ENCODE data around the gene PCSK5. TPM values are rescaled to one million over a fixed set of nuclear protein-coding genes. Genes with fewer than 3 reads are reported as not detected.
"Not testable (repeated sequence)": the region's sequence is repeated elsewhere in the genome, so short reads cannot be mapped to it uniquely, and the experiment has no call there.

The PCSK5 gene
- total RNA-seq, 1 experiment from 2014 or later: 13.3 TPM

DNA sequence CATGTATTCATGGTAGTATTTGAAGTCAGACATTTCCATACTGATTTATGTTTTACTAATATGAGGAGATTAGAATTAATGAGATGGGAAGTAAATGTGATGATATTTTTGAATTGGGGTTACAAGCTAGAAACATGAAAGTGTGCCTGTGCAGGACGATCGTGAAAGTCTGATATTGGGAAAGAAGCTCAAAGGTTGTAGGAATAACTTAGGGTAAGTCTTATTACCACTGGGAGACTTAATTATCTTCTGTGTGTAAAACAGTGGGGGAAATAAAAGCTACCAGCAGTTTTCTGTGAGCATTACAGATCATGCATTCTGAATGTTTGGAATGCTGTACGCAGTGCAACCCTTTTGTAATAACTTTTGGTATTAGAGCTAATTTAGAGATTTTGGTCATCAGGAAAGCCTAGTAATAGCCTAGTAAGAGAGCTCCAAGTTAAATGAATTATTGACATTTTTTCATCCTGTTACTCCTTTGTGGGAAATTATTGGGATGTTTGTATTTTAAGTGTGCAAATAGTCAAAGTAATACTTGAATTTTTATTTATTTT is 153.9 kb downstream of the PCSK5 start:
- DNase-seq (ENCODE audit: extremely low read depth, low read depth): no peak

DNA sequence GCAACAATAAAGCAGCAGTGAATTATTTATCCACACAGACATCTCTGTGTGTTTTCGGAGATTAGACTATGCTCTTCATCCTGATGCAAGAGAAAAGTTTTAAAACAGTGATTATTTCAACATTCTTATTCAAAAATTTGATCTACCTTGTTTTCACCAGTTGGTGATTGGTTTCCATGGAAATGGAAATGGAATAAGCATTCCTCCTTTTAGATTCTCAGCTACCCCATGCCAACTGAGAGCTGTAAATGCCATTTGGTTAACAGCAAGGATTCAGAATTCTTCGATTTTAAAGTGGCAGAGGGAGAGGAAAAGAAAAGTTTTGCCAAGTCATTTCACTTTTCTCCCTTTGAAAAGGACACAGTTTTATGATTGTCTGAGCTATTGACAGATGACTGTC is 154.7 kb downstream of the PCSK5 start:
- no peak for DNase-seq (ENCODE audit: extremely low read depth, low read depth)

DNA sequence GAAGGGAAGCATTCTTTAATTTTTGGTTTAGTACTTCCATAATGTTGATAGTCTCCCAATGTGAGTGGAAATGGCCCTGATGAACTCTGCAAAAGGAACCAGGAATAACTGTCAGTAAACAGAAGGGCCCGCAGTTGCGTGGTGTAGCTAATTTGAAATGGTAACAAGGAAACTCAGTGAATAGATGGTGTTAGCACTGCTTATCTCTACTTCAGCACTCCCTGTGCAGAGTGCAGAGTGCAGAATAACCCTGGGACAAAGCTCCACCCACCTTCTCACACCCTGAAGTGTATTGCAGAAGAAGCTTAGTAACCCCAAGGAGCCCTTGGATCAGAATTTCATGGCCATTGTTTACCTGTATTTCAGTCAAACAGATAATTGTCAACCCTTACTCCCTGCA is 158.9 kb downstream of the PCSK5 start:
- no peak for DNase-seq (ENCODE audit: extremely low read depth, low read depth)

DNA sequence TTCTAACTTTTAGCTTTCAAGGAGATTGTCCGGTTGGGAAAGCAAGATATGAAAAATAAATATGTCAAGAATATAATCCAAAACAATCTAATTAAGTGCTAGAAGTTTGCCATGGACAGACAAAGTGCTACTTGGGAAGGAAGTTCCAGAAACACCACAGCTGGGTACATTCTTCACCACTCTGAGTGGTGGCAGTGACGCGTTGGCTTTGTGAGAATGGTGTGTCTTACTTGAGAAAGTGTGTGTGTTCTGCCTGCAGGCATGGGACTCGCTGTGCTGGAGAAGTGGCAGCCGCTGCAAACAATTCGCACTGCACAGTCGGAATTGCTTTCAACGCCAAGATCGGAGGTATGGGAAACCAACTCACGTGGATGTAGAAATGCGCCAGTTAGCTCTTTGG is 177.2 kb downstream of the PCSK5 start:
- no peak for DNase-seq (ENCODE audit: extremely low read depth, low read depth)

DNA sequence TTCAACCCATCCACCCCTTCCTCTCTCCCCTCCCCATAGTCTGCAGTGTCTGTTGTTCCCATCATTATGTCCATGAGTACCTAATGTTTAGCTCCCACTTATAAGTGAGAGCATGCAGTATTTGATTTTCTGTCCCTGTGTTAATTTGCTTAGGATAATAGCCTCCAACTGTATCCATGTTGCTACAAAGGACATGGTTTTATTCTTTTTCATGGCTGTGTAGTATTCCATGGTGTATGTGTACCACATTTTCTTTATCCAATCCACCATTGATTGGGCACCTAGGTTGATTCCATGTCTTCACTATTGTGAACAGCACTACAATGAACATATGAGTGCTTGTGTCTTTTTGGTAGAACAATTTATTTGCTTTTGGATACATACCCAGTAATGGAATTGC is 187.1 kb downstream of the PCSK5 start:
- no peak for DNase-seq (ENCODE audit: extremely low read depth, low read depth)

DNA sequence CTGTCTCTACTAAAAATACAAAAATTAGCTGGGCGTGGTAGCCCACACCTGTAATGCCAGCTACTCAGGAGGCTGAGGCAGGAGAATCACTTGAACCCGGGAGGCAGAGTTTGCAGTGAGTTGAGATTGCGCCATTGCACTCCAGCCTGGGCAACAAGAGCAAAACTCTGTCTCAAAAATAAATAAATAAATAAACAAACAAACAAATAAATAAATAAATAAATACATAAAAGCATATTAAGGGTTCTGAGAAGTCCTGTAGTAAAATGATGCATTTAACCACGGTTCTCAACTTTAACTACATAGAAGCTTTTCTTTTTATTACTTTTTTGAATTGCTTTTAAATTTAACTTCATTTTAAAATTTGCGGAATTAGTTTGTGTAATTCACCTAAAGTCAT is 190.8 kb downstream of the PCSK5 start:
- not testable (repeated sequence) for DNase-seq (ENCODE audit: extremely low read depth, low read depth)

DNA sequence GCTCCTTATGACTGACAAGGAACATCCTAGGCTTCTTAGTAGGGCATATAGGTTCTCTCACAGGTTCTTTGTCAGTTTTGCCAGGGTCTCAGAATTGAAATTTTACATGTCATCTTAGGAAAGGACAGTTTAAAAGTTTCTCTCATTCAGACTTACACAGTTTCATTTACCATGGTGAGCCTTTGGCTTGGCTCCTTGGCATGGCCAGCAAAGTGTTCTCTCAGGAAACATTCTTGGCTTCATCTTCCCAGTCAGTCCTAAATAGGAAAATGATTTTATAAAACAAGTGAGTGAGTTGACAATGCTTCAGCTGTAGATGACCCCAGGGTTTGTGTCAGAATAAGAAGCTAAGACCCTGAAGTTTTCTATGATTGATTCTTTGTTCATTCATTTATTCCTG is 191.6 kb downstream of the PCSK5 start:
- DNase-seq (ENCODE audit: extremely low read depth, low read depth): no peak

DNA sequence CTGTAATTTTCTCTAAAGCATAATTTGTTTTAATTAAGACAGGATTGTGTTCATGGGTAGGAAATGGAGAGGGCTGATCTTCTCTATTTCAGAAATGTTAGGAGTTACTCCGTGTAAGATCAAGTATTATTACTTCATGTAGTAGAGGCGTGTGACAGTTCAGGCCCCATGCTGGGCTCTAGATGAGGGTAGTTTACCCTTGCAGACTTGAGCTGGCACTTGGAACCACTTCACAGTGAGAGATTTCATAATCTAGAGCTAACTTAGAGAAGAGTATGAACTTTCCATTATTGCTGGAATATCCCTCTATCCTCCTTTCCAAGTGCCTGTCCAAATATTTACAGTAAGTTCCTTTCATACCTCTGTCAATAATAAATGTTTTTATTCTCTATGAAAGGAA is 195.1 kb downstream of the PCSK5 start:
- DNase-seq (ENCODE audit: extremely low read depth, low read depth): no peak

DNA sequence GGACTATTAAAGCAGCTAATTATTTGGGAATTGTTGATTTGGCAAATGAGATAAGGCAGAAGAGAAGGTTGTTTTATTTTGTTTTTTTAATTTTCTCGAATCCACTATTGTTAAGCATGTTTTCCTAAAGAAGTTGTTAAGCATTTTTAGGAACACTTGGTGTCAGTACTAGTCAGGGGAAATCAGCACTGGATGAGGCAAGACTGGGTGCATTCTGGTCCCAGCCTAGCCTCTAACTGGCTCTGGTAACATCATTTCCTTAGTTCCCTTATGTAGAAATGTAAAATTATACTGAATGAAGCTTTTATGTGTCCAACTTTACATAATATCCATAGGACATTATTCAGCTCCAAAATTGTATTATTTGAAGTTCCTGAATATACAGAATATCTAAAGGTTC is 196.1 kb downstream of the PCSK5 start:
- DNase-seq (ENCODE audit: extremely low read depth, low read depth): no peak

DNA sequence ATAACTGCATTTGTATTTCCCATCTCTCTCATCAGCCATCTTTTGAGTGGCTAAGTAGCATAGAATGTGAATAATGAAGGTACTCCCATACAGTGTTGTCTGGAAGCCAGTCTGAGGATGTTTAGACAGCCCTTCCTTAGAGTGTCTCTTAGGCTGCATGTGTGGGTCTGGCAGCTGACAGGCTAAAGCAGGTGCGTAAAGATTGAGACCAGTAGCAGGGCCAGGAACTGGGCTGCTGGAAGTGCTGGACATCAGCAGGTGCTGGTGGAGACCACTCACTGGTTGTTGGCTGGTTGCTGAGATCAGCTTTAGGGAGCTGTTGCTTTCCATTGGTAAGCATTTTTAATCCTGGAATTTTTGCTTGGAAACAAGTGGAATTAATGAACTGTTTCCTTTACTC is 197.5 kb downstream of the PCSK5 start:
- no peak for DNase-seq (ENCODE audit: extremely low read depth, low read depth)

DNA sequence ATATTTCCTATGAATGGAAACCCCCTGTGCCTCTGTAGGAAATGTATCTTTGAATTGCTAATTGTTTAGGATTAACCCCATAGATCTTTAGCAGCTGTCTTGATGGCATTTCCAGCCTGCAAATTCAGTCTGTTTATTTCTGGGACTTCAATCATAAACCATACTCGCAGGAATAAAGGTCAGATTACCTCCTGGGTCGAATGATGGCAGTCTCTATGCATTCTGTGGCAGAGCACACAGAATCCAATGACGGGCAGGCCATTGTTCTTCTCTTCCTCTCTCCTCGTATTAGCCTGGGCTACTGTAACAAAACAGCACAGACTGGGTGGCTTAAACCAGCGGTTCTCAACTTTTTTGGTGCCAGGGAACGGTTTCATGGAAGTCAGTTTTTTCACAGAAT is 199.9 kb downstream of the PCSK5 start:
- no peak for DNase-seq (ENCODE audit: extremely low read depth, low read depth)

DNA sequence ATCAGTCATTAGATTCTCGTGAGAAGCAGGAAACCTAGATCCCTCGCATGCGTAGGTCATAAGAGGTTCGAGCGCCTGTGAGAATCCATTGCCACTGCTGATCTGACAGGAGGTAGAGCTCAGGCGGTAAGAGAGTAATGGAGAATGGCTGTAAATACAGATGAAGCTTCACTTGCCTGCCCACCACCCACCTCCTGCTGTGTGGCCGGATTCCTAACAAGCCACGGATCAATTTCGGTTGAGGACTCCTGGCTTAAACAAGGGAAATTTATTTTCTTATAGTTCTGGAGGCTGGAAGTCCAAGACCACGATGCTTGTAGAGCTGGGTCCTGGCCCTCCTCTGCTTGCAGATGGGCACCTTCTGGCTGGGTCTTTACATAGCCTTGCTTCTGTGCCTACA is 200.4 kb downstream of the PCSK5 start:
- no peak for DNase-seq (ENCODE audit: extremely low read depth, low read depth)

DNA sequence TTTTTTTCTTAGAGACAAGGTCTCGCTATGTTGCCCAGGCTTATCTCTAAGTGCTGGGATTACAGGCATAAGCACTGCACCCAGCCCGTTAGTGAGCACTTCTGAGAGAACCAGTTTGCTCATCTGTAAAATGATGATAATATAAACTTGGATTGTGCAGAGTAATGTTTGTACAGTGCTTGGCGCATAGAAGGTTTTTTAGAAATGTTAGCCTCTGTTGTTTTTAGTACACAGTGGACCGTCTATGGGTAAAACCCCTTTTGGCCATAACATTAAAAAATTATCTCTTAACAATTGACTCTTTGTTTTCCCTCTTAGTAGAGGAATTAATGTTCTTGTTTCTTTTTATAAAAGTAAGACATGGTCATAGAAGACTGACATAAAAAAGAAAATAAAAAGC is 202.1 kb downstream of the PCSK5 start:
- no peak for DNase-seq (ENCODE audit: extremely low read depth, low read depth)

DNA sequence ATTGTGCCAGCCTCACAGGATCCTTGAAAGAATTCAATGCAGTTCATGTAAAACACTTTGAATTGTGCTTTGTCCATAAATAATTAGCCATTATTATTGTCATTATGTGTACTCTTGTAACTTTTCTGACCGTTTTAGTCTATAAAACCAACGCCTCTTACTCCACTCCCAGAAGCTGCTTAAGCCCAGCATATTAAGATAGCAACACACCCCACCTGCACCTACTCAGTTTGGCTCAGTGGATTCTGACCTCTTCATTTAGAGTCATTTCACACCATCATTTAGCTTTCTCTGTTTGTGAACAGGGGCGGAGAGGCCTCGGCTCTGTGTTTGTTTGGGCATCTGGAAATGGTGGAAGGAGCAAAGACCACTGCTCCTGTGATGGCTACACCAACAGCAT is 205.1 kb downstream of the PCSK5 start:
- no peak for DNase-seq (ENCODE audit: extremely low read depth, low read depth)

DNA sequence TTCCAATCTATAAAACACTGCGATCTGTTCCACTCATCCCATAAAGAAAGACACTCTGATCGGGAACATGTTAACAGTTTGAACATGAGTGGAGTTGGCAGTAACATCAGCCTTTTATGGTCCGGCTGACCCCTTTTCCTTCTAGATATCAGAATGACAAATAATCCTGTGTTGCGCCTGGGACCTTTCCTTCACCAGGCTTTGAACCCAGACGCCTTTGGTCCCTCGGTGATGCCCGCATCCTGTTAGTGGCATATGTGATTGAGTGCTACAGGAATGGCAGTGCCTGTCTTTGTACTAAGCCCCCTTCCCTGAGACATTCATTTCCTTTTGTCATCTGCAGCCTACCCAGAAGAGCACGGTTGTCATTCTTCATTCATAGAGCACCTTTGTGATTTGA is 209.0 kb downstream of the PCSK5 start:
- DNase-seq (ENCODE audit: extremely low read depth, low read depth): no peak

DNA sequence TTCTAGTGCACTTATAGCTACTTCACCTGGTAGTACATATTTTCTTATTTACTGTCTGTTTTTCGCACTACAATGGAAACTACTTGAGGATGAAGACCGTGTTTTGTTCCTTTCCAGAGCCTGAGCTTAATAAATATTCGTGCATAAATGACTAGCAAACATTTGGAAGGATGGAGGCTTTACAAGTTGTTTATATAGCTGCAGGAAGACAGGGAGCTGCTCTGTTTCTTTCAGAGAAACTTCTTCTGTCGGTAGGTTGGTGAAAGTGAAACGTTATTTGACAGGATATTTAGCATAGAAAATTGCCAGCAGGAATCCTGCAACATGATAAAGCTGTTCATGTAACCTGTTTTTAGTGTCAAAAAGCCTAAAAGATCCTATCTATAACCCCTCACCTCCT is 210.6 kb downstream of the PCSK5 start:
- no peak for DNase-seq (ENCODE audit: extremely low read depth, low read depth)

DNA sequence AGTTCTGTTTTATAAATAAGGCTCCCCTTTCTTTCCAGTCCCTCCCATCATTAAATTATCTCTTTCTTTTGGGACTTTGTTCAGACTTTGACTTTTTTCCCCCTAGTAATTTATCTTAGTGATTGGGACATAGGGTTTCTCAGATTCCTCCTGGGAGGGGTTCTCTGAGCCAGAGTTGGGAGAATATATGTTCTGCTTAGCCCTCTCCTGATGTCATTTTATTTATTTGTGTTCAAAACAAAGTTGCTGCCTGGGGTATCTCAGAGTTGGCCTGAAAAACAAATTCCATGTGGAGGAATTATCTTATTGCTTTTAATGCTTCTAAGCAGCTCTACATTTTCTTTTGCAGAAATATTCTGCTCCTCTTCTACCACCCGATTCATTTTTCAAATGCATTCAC is 211.0 kb downstream of the PCSK5 start:
- no peak for DNase-seq (ENCODE audit: extremely low read depth, low read depth)

DNA sequence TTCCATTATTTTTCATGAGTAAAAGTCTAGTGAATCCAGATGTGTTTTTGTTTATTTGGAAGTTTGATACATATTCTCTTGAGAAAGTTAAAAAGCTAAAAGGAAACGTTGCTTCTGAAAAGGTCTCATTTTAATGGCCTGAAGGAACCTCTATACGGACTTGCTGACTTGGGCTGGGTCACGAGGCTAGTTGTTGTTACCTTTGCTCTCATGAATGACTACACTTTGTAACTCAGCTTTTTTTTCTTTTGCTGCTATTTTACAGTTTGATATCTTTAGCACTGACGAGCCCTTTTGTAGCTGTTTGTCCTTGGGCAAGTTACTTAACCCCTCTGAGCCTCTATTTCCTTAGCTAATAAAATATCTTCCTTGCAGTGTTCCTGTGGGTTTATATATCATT is 211.5 kb downstream of the PCSK5 start:
- no peak for DNase-seq (ENCODE audit: extremely low read depth, low read depth)

DNA sequence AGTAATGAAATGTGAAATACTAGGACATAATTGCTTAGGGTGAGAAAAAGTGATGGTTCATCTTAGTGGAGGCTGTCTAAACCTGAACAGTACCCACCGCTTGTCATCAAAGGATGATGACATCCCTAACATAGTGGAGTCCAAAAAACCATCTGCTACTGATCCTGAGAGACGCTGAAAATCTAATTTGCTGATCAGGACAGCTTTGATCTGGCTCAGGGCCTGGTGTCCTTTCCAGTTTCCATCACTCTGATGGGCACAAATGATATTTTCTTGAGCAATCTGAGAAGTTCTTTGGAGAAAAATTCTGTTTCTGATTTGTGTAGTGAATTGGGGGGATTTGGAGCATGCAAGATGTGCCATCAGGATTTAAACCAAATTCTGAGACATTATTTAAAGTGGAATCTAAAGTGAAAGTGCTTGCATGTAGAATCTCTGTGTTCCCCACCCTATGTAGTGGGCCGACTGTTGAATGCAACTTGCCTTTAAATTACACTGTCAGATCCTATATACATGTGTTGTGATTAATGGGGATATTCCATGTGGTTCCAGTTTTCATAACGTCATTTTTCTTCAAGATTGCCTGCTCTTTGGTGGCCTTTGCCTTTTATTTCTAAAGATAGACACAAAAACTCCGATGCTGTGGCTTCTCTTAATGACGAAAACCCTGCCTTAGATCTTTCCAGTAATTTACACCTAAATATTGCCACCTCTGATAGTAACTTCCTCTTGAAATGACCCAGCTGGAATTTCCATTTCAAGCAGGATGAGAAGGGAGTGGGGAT is 213.2 kb downstream of the PCSK5 start:
- no peak for DNase-seq (ENCODE audit: extremely low read depth, low read depth)

DNA sequence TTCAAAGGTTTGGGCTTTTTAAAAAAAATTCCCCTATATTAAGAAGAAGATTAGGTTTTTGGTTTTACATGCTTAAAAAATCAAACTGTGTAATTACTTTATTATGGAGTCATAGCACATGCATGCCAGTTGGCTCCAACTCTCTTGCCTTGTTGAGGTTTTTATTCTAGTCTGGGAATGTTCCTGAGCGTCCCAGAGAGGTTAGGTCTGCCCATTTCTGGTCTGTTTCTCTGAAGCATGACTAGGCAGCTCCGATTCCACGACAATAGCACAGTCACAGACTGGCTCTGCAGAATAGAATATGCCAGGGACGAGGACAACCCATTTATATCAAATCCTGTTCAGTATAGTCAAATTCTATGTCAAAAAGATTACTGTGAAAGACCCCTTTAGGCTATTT is 217.0 kb downstream of the PCSK5 start:
- DNase-seq (ENCODE audit: extremely low read depth, low read depth): no peak

DNA sequence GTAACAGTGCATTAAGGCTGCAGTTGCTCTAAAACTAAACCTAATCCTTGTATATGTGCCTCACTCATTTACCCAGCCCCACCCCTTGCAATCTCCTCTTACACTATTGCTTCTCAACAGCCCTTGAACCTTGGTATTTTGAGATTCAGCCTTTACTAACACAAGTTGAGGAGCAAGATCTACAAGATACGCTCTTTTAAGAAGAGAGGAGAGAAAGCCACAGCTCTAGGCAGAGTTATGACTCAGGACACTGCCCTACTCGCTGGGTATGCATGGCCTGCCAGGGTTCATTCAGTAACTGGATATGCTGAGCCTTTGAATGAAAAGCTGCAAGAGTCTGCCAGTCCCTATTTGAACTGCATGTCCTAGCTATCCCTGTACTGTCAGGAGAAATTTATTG is 219.5 kb downstream of the PCSK5 start:
- no peak for DNase-seq (ENCODE audit: extremely low read depth, low read depth)

DNA sequence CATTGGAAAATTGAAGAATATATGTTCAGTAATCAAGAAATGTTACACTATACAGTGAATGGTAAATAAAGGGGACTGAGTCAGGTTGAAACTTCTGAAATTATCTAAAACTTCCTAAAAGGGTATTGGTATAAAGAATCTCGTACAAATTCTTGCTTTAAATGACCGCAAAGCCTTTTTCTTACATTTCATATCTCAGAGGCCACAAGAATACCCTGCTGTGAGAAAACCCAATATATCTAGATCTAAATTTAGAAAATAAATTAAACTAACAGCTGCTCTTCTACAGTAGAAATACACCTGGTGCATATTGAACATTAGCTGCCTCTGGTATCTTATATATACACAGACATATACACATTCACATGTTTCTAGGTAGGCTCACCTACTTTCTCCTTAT is 221.7 kb downstream of the PCSK5 start:
- no peak for DNase-seq (ENCODE audit: extremely low read depth, low read depth)

DNA sequence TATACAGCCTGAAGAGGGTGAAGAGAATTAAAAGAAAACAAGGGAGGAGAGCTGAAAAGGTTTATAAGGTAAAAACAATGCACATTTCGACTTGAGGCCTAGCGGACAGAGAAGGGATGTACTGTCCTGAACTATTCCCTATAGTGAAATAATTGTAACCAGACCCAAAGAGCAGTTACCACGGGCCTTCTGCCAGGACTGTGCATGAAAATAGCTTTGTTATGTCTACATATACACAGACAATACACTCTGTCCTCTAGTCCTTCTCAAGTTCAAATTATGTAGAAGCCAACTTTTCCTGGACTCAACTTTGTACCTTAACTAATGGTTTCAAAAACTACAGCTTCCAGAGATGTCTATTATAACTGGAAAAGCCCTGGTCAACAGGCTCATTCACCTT is 223.7 kb downstream of the PCSK5 start:
- no peak for DNase-seq (ENCODE audit: extremely low read depth, low read depth)
